Activated CD8-positive, alpha-beta memory T cell treated with anti-CD3 and anti-CD28 coated beads, Interleukin-2, amount 50 U/mL, for 4 hours (primary cell): Measurements from ENCODE around the gene MRPL12.

ENCODE experiments used
- DNase-seq: peaks from one replicate; pipeline ENCODE4 v3.0.0-alpha.2; 2020

MRPL12 gene

GRCh38 chr17:81683208-81683583 is 20.0 kb upstream of the MRPL12 start:
- DNase-seq, result no peak

- DNase-seq, result peak; percentile 97
Observed at GRCh38 chr17:81683584-81684441, 19.4 kb upstream of the MRPL12 start, which contains the start of the genes ARL16 and HGS. TSS of gene ARL16 (minus strand) at chr17:81683797. CDS start at chr17:81683753, 44 bp downstream. TSS of gene HGS (plus strand) at chr17:81684011. CDS start at chr17:81684067, 56 bp downstream.

GRCh38 chr17:81684442-81684911 is 18.7 kb upstream of the MRPL12 start:
- DNase-seq, result no peak

- peak; percentile 54 for DNase-seq
Observed at GRCh38 chr17:81685108-81685507, 18.1 kb upstream of the MRPL12 start.

GRCh38 chr17:81686614-81687013 is 16.6 kb upstream of the MRPL12 start:
- no peak for DNase-seq

GRCh38 chr17:81687770-81688541 is 15.2 kb upstream of the MRPL12 start:
- DNase-seq, result no peak

- DNase-seq, result no peak
Observed at GRCh38 chr17:81688616-81689015, 14.6 kb upstream of the MRPL12 start.

- no peak for DNase-seq
Observed at GRCh38 chr17:81690066-81690465, 13.1 kb upstream of the MRPL12 start.

GRCh38 chr17:81690549-81690948 is 12.6 kb upstream of the MRPL12 start:
- no peak for DNase-seq

- no peak for DNase-seq
Observed at GRCh38 chr17:81691196-81691595, 12.0 kb upstream of the MRPL12 start.

- no peak for DNase-seq
Observed at GRCh38 chr17:81691608-81692007, 11.6 kb upstream of the MRPL12 start.

- DNase-seq, result no peak
Observed at GRCh38 chr17:81693509-81694210, 9.5 kb upstream of the MRPL12 start.

GRCh38 chr17:81694810-81695209 is 8.4 kb upstream of the MRPL12 start:
- DNase-seq, result no peak

GRCh38 chr17:81695211-81695610 is 8.0 kb upstream of the MRPL12 start:
- DNase-seq, result no peak

GRCh38 chr17:81695801-81696200 is 7.4 kb upstream of the MRPL12 start:
- no peak for DNase-seq

- DNase-seq, result no peak
Observed at GRCh38 chr17:81696218-81696941, 6.8 kb upstream of the MRPL12 start.

GRCh38 chr17:81697261-81698044 is 5.7 kb upstream of the MRPL12 start:
- DNase-seq, result no peak

- DNase-seq, result no peak
Observed at GRCh38 chr17:81700353-81701287, 2.5 kb upstream of the MRPL12 start.

- DNase-seq, result no peak
Observed at GRCh38 chr17:81701288-81702071, 1.7 kb upstream of the MRPL12 start.
